NCI-H1694 treated with DMSO at 0.1 percent for 48 hours (cell line): ENCODE results near the gene LUC7L3.

ENCODE experiments used
- DNase-seq: peaks from one replicate; lab custom pipeline; 2025; lab: John Stamatoyannopoulos, UW

The LUC7L3 gene

DNA sequence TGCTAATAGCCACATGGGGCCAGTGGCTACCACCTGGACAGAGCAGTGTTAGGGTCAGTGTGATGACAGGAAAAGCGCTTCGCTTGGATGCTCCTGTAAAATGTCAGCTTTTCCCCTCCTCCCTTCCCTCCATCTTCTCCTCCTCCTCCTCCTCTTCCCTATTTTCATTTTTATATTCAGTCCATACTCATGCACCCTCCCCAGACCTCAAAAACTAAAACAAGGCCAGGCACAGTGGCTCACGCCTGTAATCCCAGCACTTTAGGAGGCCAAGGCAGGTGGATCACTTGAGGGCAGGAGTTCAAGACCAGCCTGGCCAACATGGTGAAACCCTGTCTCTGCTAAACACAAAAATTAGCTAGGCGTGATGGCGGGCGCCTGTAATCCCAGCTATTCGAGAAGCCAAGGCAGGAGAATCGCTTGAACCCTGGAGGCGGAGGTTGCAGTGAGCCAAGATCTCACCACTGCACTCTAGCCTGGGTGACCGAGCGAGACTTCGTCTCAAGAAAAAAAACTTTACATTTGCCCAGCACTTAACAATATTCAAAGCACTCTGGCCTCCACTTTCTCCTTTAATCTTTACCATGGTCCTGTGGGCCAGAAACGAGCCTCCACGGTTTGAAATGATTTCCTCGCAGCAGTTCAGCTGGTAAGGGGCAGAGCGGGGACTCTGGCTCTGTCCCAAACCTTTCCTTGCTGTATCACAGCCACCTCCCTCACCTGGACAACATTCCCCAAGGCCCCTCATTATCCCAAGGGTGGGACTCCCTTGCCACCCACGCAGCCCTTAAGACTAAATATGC, 33.5 kb upstream of the LUC7L3 start:
- DNase-seq: no peak

DNA sequence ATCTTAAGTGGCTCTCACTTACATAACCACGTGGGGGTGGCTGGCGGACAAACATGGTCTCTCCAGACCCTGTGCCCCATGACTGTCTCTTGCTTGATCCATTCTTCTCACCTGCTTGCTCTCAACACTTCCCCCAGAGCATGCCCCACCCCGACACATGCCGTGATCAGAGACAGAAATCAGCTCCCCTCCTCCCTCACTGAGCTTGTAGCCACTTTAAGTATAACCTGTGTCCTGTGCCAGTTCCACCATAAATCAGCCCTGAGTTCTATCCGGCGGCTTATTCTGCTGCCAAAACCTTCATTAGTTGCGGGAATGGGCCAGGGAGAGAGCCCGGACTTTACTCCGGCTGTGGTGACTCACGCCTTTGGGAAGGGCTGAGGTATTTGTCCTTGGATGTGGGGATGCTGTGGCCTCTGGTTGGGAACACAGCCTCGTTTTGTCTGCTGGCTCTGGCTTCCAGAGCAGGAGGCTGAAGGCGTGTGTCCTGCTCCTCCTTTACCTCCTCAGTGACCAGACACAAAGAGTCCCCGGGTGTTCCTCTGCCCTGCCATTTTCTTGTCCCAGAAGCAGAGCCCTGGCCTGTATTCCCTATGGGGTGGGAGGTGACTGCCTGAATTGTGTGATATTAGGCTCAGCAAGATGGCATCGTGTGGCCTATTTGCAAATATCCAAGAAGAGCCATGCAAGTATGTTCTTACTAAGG, 32.8 kb upstream of the LUC7L3 start:
- DNase-seq: no peak

DNA sequence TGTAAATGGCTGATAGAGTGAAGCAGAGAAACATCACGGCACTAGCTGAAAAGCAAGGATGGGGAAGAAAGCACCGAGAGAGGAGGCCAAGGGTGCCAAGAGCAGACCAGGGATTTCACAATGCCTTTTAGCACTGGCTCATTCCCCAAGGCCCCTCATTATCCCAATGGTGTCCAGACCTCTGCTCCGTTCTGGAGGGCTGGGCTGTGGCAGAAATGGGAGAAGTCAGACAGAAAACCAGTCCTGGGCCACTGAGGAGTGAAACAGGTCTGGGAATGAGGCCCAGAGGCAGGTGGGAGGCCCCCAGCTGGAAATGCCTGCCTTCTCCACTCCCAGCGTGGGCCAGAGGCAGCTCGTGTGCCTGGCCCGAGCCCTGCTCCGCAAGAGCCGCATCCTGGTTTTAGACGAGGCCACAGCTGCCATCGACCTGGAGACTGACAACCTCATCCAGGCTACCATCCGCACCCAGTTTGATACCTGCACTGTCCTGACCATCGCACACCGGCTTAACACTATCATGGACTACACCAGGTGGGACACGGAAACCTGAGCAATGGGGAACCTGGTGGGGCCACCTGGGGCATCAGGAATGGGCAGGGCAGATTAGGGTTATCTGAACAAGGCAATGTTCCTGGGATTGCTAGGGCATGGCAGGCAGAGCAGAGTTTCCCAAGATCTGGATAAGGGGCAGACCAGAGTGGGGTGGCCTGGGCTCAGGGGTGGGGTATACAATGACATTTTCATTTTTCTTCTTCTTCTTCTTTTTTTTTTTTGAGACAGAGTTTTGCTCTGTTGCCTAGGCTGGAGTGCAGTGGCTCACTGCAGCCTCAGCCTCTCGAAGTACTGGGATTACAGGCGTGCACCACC, 32.0 kb upstream of the LUC7L3 start:
- no peak for DNase-seq

DNA sequence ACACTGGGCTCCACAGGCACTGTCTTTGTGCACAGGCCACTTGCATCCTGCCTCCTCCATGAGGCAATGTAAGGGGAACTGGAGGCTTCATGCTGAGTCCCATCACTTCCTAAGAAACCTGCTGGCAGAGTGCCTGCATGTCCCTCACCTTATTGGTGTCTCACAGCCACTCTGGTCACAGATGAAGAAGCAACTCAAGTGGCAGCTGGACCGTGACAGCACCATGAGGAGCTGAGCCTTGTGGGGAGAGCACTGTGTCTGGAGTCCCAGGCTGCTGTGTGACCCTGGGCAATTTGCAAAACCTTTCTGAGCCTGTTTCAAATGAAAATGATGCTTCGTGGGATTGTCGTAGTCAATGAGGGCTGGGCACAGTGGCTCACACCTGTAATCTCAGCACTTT, 31.2 kb upstream of the LUC7L3 start:
- DNase-seq: no peak

DNA sequence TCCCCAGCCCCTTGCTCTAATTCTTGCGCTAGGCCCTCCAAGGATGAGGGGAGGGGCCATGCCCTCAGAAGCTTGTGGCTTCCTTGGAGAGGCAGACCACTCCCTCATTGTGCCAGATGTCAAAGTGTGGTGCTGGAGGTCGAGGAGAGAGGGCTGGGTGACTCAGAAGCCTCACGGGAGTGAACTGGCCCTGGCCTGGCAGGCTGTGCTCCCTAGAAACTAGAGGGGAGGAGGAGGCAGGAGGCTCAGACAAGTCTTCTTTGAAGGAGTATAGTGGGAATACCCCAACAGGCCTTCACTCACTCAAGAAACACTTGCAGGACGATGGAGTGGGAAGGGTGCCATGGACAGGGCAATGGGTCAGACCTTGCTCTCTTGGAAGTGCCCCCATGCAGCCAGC, 30.2 kb upstream of the LUC7L3 start:
- DNase-seq: no peak

DNA sequence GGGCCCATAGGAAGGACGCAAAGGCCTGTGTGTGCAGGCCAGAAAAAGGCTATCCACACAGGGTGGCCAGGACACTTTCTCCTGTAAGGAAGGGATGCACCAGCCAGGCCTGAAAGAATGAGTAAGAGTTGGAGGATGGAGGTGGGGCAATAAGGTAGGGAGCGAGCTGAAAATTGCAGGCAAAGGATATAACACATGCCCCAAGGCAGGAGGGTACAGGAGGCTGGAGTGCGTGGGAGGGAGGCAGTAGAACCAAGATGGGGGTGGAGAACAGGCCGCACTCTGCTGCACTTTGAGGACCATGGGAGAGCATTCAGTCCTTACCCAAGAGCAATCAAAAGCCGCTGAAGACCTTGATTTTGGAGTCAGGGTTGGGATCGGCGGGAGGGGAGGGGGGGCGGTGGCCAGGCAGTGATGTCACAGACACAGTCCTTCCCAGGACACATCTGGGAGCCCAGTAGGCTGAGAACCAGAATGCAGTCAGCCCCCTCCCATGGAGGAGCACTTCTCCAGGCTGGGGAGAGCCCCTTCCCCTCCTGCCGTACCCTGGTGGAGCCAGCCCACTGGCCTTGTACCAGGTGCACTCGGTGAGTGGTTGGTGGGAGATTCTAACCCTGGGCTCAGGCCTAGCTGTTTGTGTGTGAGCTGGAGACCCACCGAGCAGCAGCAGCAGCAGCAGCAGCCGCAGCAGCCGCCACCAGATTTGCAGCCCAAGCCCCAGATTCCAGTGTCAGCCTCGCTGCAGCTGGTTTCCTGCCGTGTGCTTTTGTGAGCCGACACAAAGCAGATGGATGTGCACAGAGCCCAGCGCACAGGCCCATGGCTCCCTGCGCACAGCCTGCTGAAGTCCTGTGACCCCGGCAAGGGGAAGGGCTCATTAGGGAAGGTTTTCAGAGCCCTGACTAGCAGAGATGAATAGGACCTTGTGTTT, 29.2 kb upstream of the LUC7L3 start:
- DNase-seq: peak; percentile 68

DNA sequence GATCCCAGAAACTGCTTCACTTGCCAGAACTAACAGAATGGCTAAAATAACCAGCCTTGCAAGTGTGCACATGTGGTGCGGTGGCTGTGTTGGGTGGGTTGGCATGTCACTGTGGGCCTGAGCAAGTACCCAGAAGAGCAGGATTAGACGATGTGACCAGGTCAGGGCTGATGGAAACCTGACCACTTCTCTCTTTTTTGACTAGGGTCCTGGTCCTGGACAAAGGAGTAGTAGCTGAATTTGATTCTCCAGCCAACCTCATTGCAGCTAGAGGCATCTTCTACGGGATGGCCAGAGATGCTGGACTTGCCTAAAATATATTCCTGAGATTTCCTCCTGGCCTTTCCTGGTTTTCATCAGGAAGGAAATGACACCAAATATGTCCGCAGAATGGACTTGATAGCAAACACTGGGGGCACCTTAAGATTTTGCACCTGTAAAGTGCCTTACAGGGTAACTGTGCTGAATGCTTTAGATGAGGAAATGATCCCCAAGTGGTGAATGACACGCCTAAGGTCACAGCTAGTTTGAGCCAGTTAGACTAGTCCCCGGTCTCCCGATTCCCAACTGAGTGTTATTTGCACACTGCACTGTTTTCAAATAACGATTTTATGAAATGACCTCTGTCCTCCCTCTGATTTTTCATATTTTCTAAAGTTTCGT, 28.4 kb upstream of the LUC7L3 start:
- no peak for DNase-seq

DNA sequence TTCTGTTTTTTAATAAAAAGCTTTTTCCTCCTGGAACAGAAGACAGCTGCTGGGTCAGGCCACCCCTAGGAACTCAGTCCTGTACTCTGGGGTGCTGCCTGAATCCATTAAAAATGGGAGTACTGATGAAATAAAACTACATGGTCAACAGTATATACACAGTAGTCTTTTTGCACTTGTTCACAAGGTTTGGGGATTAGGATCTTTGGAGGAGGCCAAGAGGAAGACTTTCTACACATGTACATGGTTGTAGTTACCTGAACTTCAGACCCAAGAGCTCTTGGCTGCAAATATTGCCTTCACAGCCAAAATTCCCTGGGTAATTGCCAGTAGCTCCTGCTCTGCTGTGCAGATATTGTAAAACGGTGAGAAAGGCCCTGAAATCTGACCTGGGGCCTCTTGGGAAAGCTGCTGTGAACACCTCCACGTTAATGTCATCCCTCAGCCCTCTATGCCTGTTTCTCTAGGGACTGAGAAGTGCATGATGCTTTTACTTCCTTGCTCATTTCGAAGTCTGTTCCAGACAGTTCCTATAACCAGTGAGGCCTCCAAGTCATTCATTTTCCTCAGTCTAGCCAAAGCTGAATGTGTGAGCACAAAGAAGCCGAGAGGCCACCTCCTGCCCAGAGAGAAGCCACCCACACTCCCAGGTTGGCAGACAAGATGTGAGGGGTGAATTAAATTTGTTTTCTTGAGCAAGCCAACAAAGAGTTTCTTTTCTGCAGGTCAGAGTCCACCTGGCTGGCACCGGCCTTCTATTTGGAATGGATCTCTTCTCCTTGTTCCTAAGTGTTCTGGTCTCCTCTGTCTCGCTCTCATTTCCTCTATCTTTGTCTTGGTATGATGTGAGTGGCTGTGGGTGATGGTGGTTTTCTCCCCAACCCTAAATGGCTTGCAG, 27.6 kb upstream of the LUC7L3 start:
- peak; percentile 24 for DNase-seq

DNA sequence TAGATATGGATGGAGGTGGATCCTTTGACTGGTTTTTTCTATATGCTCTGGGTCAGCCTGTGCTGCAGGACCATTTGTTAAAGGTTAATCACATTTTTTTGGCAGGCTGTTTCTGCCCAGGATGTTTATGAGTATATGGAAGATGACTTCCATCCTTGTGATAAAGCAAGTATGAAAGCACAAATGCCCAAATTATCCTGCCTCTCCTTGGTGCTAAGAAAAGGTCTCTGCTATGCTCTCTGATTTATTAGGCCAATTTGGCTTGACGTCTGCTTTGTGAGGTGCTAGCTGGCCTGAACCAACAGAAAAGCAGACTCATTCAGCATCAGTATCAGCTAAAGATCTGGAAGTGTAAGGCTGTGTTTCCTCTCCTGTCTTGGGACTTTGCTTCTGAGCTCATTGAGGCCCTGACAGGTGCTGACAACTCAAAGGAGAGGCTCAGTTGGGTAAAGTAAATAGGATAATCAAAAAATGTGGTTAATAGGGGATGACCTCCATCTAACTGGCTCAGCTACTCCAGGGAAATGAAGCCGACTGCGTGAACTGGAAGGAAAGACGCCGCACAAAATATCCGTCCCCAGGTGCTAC, 26.9 kb upstream of the LUC7L3 start:
- no peak for DNase-seq

DNA sequence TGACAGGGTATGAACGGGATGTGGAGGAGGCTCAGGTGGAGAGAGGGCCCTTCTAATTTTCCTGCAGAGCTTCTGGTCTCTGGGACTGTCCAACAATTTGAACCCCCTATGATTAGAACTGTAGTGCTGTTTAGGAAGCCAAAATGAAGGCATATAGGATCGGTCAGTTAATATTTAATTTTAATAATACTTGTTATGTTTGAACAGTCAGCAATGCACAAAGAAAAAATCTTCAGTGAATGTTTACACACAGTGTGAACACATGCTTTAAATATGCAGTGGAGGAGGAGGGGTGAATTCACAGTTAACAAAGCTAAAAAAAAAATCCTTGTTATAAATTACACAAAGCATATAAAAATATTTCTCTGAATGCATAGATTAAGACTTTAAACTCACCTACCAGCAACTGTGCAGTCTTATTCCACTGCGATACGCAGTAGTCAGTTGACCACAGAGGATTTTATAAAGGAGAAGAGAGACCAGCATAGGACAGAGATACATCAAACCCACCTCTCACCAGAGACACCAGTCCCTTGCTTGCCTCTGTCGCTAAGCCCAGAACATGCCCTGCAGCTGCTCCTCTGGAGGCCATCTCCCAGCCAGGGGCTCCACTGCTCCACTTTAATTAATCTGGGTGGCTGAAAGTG, 26.2 kb upstream of the LUC7L3 start:
- no peak for DNase-seq

DNA sequence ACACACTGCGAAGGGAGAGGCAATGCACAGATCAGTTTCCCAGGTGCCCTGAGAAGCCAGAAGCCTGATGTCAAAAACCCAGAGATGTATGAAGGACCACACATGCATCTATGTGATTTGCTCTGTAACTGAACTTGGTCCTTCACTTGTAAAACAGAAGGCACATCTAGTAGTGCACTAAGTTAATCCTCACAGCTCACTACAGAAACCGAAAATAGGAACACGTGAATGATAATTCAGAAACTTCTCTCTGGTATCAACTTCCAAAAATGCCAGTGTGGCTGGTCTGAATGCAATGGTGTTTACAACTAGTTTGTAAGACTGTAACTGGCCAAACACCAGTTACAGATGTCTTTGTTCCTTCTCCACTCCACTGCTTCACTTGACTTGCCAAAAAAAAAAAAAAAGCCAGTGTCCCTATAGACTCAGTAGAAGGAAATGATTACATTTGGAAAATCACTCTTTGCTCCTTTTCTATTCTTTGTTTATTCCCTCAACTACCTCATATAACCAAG, 23.0 kb upstream of the LUC7L3 start:
- no peak for DNase-seq

DNA sequence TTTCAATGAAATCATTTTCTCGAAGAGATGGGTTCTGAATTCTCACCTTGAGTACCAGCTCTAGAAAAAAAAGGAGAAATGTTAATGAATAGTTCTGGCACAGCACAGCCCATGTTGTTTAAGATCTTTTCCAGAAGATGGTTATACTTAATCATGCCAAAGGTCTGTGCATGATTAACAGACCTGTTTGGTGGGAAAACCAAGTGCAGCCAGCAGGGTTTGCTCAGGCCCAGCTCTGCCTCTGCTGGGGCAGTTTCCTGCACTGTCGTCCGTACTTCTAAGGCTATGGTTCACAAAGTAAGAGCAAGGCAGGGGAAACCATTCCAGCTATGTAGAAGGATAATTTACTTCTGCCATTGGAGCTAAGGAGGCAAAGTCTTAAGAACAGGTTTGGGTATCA, 22.3 kb upstream of the LUC7L3 start:
- no peak for DNase-seq

DNA sequence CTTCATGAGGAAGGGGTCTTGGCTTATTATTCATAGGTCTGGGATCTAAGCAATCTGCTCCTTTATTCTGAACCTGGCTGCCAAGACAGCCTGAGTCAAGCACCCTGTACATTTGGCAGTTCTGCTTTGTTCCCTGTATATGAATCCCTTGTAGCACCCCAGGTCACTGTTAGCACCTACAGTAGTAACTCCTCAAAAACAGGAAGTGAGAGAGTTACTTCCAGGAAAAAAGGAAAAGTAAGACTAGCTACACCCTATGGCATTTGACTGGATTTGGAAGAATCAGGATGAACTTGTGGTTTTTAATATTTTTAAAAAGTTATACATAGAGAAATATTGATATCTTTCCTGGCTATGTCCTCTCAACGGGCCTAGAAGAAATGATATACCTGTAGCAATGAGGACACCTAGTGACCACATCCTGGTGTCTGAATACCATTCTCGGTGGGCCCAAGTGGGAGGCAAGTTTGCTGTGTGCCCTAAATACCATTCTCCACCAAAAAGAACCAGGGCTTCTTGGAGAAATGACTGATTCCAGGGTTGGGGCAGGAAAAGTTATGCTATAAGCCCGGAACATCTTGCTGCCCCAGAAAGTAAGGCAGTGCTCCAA, 21.6 kb upstream of the LUC7L3 start:
- DNase-seq: no peak

DNA sequence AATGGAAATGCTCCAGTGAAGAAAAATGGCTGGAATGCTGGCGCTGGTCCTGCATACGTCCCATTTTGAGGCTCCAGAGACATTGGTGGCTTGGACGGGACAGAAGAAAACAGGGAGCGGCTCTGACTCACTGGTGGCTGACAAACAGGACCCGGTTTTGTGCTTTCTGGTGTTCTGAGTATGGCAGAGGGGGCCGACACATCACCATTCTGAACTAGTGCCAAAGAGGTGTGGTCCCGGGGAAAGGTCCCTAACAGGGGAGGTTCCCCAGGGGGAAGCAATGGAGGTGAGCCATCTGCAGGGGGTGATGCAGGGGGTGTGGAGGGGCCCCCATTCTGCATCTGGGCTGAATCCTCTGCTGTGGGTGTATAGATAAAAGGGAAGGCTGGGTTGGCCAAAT, 20.0 kb upstream of the LUC7L3 start:
- no peak for DNase-seq

DNA sequence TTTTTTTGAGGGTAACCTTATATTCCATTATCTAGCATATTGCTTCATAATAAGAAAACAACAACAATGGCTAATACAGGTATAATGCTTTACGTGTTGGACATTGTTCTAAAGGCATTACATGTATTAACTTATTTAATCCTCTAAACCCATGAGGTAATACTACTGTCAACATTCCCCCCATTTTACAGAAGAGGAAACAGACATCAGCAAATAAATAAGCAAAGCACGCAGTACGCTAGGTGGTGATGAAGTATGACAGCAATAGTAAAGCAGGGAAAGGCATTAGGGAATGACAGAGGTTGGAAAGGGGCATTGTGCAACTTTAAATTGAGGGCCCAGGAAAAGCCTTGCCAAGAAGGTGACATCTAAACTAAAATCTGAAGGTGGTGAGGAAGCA, 16.2 kb upstream of the LUC7L3 start:
- no peak for DNase-seq

DNA sequence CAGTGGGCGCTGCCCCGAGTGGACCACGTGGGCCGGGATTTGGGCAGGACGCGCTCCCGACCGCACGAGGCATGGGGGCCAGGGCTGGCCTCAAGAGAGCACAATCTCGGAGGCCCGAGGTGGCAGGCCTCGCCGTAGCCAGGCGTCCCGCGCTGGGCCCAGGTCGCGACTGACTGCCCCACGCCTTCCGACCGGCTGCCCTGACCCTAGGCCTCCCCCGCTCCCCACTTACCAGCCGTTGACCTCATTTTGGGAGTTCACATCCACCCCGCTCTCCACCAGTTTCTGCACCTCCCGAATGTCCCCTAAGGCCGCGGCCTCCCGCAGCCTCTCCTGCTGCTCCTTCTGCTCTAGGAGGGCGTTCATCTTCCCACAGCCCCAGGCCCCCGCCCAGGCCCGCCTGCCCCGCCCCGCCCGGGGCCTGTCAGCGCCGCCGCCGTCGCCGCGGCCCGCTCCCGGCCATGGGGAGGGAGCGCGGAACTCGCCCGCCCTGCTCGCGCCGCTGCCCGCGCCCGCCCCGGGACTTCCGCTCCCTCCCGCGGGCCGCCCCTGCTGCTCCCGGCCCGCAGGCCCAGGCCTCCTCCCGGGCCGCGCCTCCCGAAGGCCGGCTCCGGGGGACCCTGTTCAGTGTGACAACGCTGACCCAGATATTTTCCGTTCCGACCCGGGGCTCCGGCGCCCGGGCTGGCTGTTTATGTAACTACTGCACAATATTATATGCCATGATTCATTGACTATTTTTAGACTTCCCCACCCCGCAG, 11.9 kb upstream of the LUC7L3 start, which contains the start of gene ANKRD40:
TSS of gene ANKRD40 (minus strand) at position 626 of the 761 bp plus-strand sequence. CDS start at position 366, 260 bp downstream.
- DNase-seq: peak; percentile 94
